ENCODE measurements around the gene PROCA1. TPM values are rescaled to one million over a fixed set of nuclear protein-coding genes. Genes with fewer than 3 reads are reported as not detected.

PROCA1 gene
- total RNA-seq, 4 donors from 2014 or later: 1.0 to 3.7 (median 3.3) TPM; not detected in 1

GRCh38 chr17:28756049-28756804 is 44.5 kb upstream of the PROCA1 start:
- no peak for TF ChIP-seq CTCF (IDR thresholded peaks at IDR 0.05)
- TF ChIP-seq POLR2A (IDR thresholded peaks at IDR 0.05): no peak
- WGBS, 2 donors: 64 to 66% methylated on average over 5 of the region's 5 CpGs
- no peak for DNase-seq (ENCODE audit: low spot score in 2 of 2)
- intact Hi-C loops (cut with DNase I; ENCODE audit: low total_unique reads): no loop called here
- no peak overlapping the region for H3K4me3 ChIP-seq (ENCODE audit: low read depth, poor library complexity, severe bottlenecking)

- 85 to 96% methylated on average over 7 of the region's 7 CpGs for WGBS, 2 donors
- TF ChIP-seq CTCF (IDR thresholded peaks at IDR 0.05) (no peak), POLR2A (IDR thresholded peaks at IDR 0.05) (no peak)
- intact Hi-C loops (cut with DNase I; ENCODE audit: low total_unique reads): no loop called here
These were observed 43.8 kb upstream of the PROCA1 start for GRCh38 chr17:28755486-28755885.

GRCh38 chr17:28751600-28752366 is 40.1 kb upstream of the PROCA1 start:
- intact Hi-C loops (cut with DNase I; ENCODE audit: low total_unique reads): no loop called here
- H3K4me3 ChIP-seq (ENCODE audit: low read depth, poor library complexity, severe bottlenecking): no peak overlapping the region
- TF ChIP-seq CTCF (IDR thresholded peaks at IDR 0.05) (no peak), POLR2A (IDR thresholded peaks at IDR 0.05) (no peak)
- 95% methylated on average over 10 of the region's 10 CpGs for WGBS, 2 donors
- DNase-seq (ENCODE audit: low spot score in 2 of 2): no peak

More at GRCh38 chr17:28755486-28755885, 43.8 kb upstream of the PROCA1 start:
- H3K4me3 ChIP-seq (ENCODE audit: low read depth, poor library complexity, severe bottlenecking): no peak overlapping the region
- DNase-seq (ENCODE audit: low spot score in 2 of 2): no peak

- DNase-seq (ENCODE audit: low spot score in 2 of 2): peak; percentile 91 to 98
- TF ChIP-seq POLR2A (IDR thresholded peaks at IDR 0.05): no peak
- peak; percentile 13 to 99 (median 75) for TF ChIP-seq CTCF (IDR thresholded peaks at IDR 0.05)
- intact Hi-C loops (cut with DNase I; ENCODE audit: low total_unique reads): no loop called here
- WGBS, 2 donors: 29 to 36% methylated on average over 20 of the region's 20 CpGs
- H3K4me3 ChIP-seq (ENCODE audit: low read depth, poor library complexity, severe bottlenecking): no peak overlapping the region
These were observed 38.7 kb upstream of the PROCA1 start for GRCh38 chr17:28750178-28751047.

GRCh38 chr17:28749516-28750177 is 38.0 kb upstream of the PROCA1 start:
- H3K4me3 ChIP-seq (ENCODE audit: low read depth, poor library complexity, severe bottlenecking): no peak overlapping the region
- TF ChIP-seq CTCF (IDR thresholded peaks at IDR 0.05) (no peak), POLR2A (IDR thresholded peaks at IDR 0.05) (no peak)
- intact Hi-C loops (cut with DNase I; ENCODE audit: low total_unique reads): no loop called here
- peak in 1 of 2 donors; percentile 86 for DNase-seq (ENCODE audit: low spot score in 2 of 2)
- WGBS, 2 donors: 59% methylated on average over 11 of the region's 11 CpGs

All from lower leg skin (tissue), 4 donors.